MM.1S (cell line): ENCODE measurements around the gene SVOP.
A peak's percentile ranks its signal among the peaks of the same experiment; 100 is the strongest.

Experiments
- DNase-seq: peaks from one replicate; pipeline ENCODE4 v3.0.0-alpha.2; 2015
- H2AFZ ChIP-seq: fragments of 300-600 bp; sonication (generic); 2 replicates; pipeline ENCODE4 v1.6.0; 2016; ENCODE audit warnings: antibody characterized with exemption, low read length
- H3F3A ChIP-seq: fragments of 300-600 bp; sonication (generic); 2 replicates; pipeline ENCODE4 v1.6.1; 2016; ENCODE audit warnings: mild to moderate bottlenecking, antibody characterized with exemption, low read length, moderate library complexity, mixed read lengths; ENCODE audit not compliant: insufficient read depth
- H3K27ac ChIP-seq: fragments of 300-600 bp; sonication (generic); 2 replicates; pipeline ENCODE4 v1.5.1; 2016; ENCODE audit warnings: mild to moderate bottlenecking, low read length
- H3K27me3 ChIP-seq: fragments of 300-600 bp; sonication (generic); replicated peaks from 2 replicates; pipeline ENCODE4 v1.6.0; 2016; ENCODE audit warnings: low read length; ENCODE audit not compliant: insufficient read depth
- H3K36me3 ChIP-seq: fragments of 300-600 bp; sonication (generic); replicated peaks from 2 replicates; pipeline ENCODE4 v1.6.1; 2016; ENCODE audit warnings: mild to moderate bottlenecking, low read length, mixed read lengths; ENCODE audit not compliant: insufficient read depth
- H3K4me1 ChIP-seq: fragments of 300-600 bp; sonication (generic); 2 replicates; pipeline ENCODE4 v1.6.1; 2016; ENCODE audit warnings: low read length, mixed read lengths
- H3K4me2 ChIP-seq: fragments of 300-600 bp; sonication (generic); 2 replicates; pipeline ENCODE4 v1.6.0; 2016; ENCODE audit warnings: low read depth, low read length
- H3K4me3 ChIP-seq: fragments of 300-600 bp; sonication (generic); 2 replicates; pipeline ENCODE4 v1.5.1; 2016; ENCODE audit warnings: low read length, mixed read lengths
- H3K79me2 ChIP-seq: fragments of 300-600 bp; sonication (generic); 2 replicates; pipeline ENCODE4 v1.6.1; 2016; ENCODE audit warnings: mixed run types, low read length, mixed read lengths
- H3K9ac ChIP-seq: fragments of 300-600 bp; sonication (generic); 2 replicates; pipeline ENCODE4 v1.6.1; 2016; ENCODE audit warnings: low read length, mixed read lengths
- H3K9me2 ChIP-seq: fragments of 300-600 bp; sonication (generic); replicated peaks from 2 replicates; pipeline ENCODE4 v1.6.1; 2016; ENCODE audit warnings: mild to moderate bottlenecking, low read length, mixed read lengths; ENCODE audit not compliant: insufficient read depth
- H3K9me3 ChIP-seq: fragments of 300-600 bp; sonication (generic); replicated peaks from 2 replicates; pipeline ENCODE4 v1.6.1; 2016; ENCODE audit warnings: mild to moderate bottlenecking, low read length, mixed read lengths; ENCODE audit not compliant: insufficient read depth
- H4K20me1 ChIP-seq: fragments of 300-600 bp; sonication (generic); 2 replicates; pipeline ENCODE4 v1.6.1; 2016; ENCODE audit warnings: mild to moderate bottlenecking, low read length, moderate library complexity, mixed read lengths; ENCODE audit not compliant: insufficient read depth
- EZH2 ChIP-seq: fragments of 300-600 bp; sonication (generic); optimal IDR thresholded peaks from 2 replicates; pipeline ENCODE3; 2017; ENCODE audit warnings: low read depth, mild to moderate bottlenecking, antibody characterized with exemption, low read length, mixed read lengths
- EZH2phosphoT487 ChIP-seq: fragments of 300-600 bp; sonication (generic); IDR thresholded peaks from 2 replicates; pipeline ENCODE4 v1.6.1; 2018; ENCODE audit warnings: antibody characterized with exemption, low read length
- TF ChIP-seq, protein P1 (sequence below): fragments of 300-600 bp; sonication (generic); IDR thresholded peaks from 2 replicates; pipeline ENCODE4 v1.5.1; 2016; ENCODE audit warnings: antibody characterized with exemption, low read length, mixed read lengths

The SVOP gene

DNA sequence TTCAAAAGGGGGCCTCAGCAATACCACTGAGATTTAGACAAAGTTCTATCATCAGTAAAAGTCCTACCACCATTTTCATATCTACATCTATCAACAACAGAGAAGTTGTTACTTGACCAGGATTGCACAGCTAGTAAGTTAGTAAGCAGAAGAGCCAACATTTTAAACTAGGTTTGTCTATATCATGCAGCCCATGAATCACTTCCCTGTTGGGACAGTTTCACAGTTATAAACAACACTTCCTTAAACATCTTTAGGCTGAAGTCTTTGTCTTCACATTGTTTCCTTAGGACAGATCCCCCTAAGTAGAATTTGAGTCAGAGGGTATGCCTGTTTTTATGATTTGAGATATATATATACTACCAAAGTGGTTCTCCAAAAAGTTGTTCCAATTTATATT, 72.5 kb downstream of the SVOP start:
- no peaks in the 10 kb centered on the region for H3K79me2 ChIP-seq
- no peak for DNase-seq
- no peaks in the 10 kb centered on the region for H3K4me1 ChIP-seq
- H3F3A ChIP-seq = no peaks in the 10 kb centered on the region
- H3K27me3 ChIP-seq = no peaks in the 10 kb centered on the region
- no peak overlapping the region for H3K27ac ChIP-seq
- no peaks in the 10 kb centered on the region for H3K9me3 ChIP-seq
- no peak overlapping the region for H3K9ac ChIP-seq
- H2AFZ ChIP-seq = no peak overlapping the region
- no peaks in the 10 kb centered on the region for H3K9me2 ChIP-seq
- H4K20me1 ChIP-seq = no peaks in the 10 kb centered on the region
- no peaks in the 10 kb centered on the region for H3K36me3 ChIP-seq
- TF ChIP-seq EZH2phosphoT487 (no peak), EZH2 (no peak)
- no peak overlapping the region for H3K4me2 ChIP-seq
- H3K4me3 ChIP-seq = no peak overlapping the region

DNA sequence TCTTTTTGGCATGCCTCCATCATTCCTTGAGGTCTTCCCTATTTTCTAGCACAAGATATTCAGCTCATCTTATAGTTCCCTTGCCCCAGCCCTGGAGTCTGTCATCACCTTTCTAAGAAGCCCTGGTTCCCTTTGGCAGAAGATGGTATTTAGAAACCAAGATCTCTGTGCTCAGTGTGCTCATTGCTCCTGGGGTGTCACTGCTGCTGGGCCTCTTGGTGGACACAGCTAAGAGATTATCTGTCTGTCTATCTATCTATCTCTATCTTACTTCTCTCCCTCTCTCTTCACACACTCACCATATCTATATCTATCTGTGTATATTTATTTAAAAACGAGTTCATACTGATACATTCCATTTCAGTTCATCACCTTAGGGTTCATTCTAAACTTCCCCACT, 73.8 kb downstream of the SVOP start:
- Histone ChIP-seq H3K27me3 (no peaks in the 10 kb centered on the region), H2AFZ (no peak overlapping the region), H3K36me3 (no peaks in the 10 kb centered on the region), H3K9me2 (no peaks in the 10 kb centered on the region), H4K20me1 (no peaks in the 10 kb centered on the region), H3K4me2 (no peak overlapping the region), H3K4me3 (no peak overlapping the region), H3K27ac (no peak overlapping the region), H3K4me1 (no peaks in the 10 kb centered on the region), H3K9me3 (no peaks in the 10 kb centered on the region), H3F3A (no peaks in the 10 kb centered on the region), H3K79me2 (no peaks in the 10 kb centered on the region), H3K9ac (no peak overlapping the region)
- no peak for DNase-seq
- TF ChIP-seq EZH2phosphoT487 (no peak), EZH2 (no peak)
- TF ChIP-seq, protein P1, sequence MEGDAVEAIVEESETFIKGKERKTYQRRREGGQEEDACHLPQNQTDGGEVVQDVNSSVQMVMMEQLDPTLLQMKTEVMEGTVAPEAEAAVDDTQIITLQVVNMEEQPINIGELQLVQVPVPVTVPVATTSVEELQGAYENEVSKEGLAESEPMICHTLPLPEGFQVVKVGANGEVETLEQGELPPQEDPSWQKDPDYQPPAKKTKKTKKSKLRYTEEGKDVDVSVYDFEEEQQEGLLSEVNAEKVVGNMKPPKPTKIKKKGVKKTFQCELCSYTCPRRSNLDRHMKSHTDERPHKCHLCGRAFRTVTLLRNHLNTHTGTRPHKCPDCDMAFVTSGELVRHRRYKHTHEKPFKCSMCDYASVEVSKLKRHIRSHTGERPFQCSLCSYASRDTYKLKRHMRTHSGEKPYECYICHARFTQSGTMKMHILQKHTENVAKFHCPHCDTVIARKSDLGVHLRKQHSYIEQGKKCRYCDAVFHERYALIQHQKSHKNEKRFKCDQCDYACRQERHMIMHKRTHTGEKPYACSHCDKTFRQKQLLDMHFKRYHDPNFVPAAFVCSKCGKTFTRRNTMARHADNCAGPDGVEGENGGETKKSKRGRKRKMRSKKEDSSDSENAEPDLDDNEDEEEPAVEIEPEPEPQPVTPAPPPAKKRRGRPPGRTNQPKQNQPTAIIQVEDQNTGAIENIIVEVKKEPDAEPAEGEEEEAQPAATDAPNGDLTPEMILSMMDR = no peak

DNA sequence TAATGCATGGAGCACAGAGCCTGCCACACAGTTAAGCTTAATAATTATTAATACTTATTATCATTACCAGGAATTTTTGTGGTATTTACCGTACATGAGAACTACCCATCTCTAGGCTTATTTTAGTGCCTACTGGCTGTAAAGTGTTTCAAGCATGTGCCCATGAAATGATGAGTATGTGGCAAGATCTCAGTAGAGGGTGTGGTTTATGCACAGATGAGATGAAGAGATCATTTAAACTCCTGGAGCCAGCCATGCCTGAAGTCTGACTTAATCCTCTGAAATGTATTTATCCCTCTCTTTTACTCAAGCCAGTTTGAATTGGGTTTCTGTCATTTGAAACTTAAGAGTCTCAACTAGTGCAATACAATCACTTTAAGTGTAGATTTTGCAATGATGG, 80.7 kb downstream of the SVOP start:
- H2AFZ ChIP-seq = no peak overlapping the region
- H3K36me3 ChIP-seq = no peaks in the 10 kb centered on the region
- H4K20me1 ChIP-seq = no peaks in the 10 kb centered on the region
- H3K4me1 ChIP-seq = no peaks in the 10 kb centered on the region
- H3K27me3 ChIP-seq = no peaks in the 10 kb centered on the region
- no peaks in the 10 kb centered on the region for H3K79me2 ChIP-seq
- no peak overlapping the region for H3K27ac ChIP-seq
- H3K4me3 ChIP-seq = no peak overlapping the region
- H3K9me2 ChIP-seq = no peaks in the 10 kb centered on the region
- no peak overlapping the region for H3K4me2 ChIP-seq
- H3F3A ChIP-seq = no peaks in the 10 kb centered on the region
- TF ChIP-seq, protein P1 = no peak
- TF ChIP-seq EZH2 (no peak), EZH2phosphoT487 (no peak)
- no peak for DNase-seq
- H3K9ac ChIP-seq = no peak overlapping the region
- H3K9me3 ChIP-seq = no peaks in the 10 kb centered on the region

DNA sequence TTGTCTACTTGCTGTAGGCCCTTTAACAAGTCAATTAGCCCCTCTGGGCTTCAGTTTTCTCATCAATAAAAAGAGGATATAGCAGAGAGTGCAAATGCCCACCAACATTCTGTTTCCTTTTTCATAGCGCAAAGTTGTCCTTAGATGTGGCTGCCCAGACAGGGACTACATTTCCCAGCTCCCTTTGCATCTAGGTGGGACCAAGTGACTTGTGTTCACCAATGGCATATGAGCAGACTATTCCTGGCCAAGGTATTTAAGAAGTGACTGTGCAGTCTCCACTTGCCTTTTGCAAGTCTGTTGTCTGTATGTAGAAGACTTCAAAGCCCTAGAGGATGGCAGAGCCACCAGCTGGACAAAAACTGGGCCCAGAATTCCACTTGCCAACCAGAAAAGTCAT, 81.3 kb downstream of the SVOP start:
- H3K4me1 ChIP-seq = no peaks in the 10 kb centered on the region
- H3K9ac ChIP-seq = no peak overlapping the region
- no peak overlapping the region for H3K27ac ChIP-seq
- no peaks in the 10 kb centered on the region for H3F3A ChIP-seq
- H2AFZ ChIP-seq = no peak overlapping the region
- DNase-seq = peak; percentile 11
- TF ChIP-seq EZH2phosphoT487 = no peak
- TF ChIP-seq, protein P1 = no peak
- H4K20me1 ChIP-seq = no peaks in the 10 kb centered on the region
- no peak overlapping the region for H3K4me2 ChIP-seq
- H3K9me3 ChIP-seq = no peaks in the 10 kb centered on the region
- no peaks in the 10 kb centered on the region for H3K79me2 ChIP-seq
- H3K9me2 ChIP-seq = no peaks in the 10 kb centered on the region
- no peaks in the 10 kb centered on the region for H3K27me3 ChIP-seq
- no peak overlapping the region for H3K4me3 ChIP-seq
- H3K36me3 ChIP-seq = no peaks in the 10 kb centered on the region
